ENCODE measurements around the gene DAB2IP.

Gene DAB2IP

GRCh38 chr9:121667214-121667613, 15.8 kb downstream of the DAB2IP start:
- DNase-seq: no peak

GRCh38 chr9:121667890-121668289, 16.5 kb downstream of the DAB2IP start:
- no peak for DNase-seq

GRCh38 chr9:121670431-121670830, 19.0 kb downstream of the DAB2IP start:
- DNase-seq: no peak

GRCh38 chr9:121671612-121672155, 20.2 kb downstream of the DAB2IP start:
- no peak for DNase-seq

GRCh38 chr9:121672213-121672612, 20.8 kb downstream of the DAB2IP start:
- no peak for DNase-seq

GRCh38 chr9:121672986-121673385, 21.6 kb downstream of the DAB2IP start:
- no peak for DNase-seq

GRCh38 chr9:121673576-121673975, 22.1 kb downstream of the DAB2IP start:
- no peak for DNase-seq

GRCh38 chr9:121674017-121674416, 22.6 kb downstream of the DAB2IP start:
- no peak for DNase-seq

GRCh38 chr9:121674952-121675351, 23.5 kb downstream of the DAB2IP start:
- DNase-seq: no peak

- DNase-seq: no peak
These were observed 23.9 kb downstream of the DAB2IP start for GRCh38 chr9:121675381-121675780.

GRCh38 chr9:121675969-121676822, 24.8 kb downstream of the DAB2IP start:
- no peak for DNase-seq

GRCh38 chr9:121676926-121677325, 25.5 kb downstream of the DAB2IP start:
- no peak for DNase-seq

- no peak for DNase-seq
These were observed 27.1 kb downstream of the DAB2IP start for GRCh38 chr9:121678501-121679022.

- no peak for DNase-seq
These were observed 28.6 kb downstream of the DAB2IP start for GRCh38 chr9:121679901-121680635.

GRCh38 chr9:121681404-121681803, 30.0 kb downstream of the DAB2IP start:
- no peak for DNase-seq

GRCh38 chr9:121682201-121682600, 30.8 kb downstream of the DAB2IP start:
- no peak for DNase-seq

- DNase-seq: no peak
These were observed 31.6 kb downstream of the DAB2IP start for GRCh38 chr9:121682926-121683515.

GRCh38 chr9:121683652-121684051, 32.2 kb downstream of the DAB2IP start:
- DNase-seq: no peak

- DNase-seq: peak; percentile 71
These were observed 33.1 kb downstream of the DAB2IP start for GRCh38 chr9:121684381-121685145.

- no peak for DNase-seq
These were observed 33.8 kb downstream of the DAB2IP start for GRCh38 chr9:121685146-121685794.

GRCh38 chr9:121685795-121686377, 34.5 kb downstream of the DAB2IP start:
- DNase-seq: no peak
